GM21367 (cell line): Measurements from ENCODE around the gene SEC16B.

Experiments
- ATAC-seq: cut with Tn5 transposase; IDR thresholded peaks from one replicate; pipeline ENCODE4 v1.9.1; 2021; ENCODE audit not compliant: unreplicated experiment

SEC16B gene

DNA sequence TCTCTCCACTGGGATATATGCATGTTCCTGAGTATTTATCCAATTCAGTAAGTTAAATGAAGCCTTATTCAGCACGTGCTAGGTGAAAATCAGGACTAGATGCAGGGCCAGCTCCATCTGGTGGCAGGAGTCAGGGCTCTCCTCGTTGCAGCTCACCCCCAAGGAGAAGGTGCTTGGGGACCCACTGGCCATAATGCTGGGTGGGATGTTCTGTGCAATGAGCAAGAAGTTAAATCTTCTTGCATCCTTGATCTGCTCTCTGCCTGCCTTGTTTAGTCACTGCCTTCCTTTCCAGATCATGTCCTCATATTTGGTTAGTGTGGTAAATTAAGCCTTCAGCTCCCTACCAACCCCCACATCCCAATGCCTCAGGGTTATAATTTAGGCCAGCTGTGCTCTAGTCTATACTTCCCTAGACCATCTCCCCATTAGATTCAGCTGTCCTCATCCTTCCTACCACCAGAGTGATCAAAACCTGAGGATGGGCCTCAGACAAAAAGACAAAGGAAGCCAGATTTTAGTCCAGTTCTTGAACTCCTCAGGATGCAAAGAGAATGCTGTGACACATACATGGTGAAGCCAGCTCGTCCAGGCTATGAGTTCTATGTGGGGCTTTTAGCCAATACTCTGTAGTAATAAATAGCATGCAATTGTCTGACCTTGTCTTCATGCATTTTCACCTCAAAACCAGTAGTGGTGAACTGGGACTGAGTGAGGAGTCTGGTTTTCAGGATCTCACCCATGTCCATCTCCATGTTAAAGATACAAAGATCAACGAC lies 55.9 kb downstream of the SEC16B start:
- ATAC-seq: no peak

DNA sequence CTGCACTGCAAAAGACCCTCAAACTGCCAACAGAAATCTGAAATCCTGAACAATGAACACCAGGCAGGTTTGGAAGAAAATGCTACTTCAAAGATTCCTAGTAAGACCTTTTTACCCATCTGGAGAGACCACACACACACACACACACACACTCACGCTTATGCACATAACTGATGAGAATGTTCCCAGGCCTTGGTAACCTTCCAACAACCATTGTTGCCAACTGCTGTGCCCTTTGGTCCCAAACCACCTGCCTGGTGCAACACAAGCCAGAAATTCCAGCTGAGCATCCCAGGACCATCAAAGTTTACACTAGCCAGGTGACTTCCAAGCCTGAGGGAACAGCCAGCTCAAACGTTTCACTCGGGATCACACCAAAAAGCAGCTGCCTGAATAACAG lies 56.9 kb downstream of the SEC16B start:
- ATAC-seq: no peak

DNA sequence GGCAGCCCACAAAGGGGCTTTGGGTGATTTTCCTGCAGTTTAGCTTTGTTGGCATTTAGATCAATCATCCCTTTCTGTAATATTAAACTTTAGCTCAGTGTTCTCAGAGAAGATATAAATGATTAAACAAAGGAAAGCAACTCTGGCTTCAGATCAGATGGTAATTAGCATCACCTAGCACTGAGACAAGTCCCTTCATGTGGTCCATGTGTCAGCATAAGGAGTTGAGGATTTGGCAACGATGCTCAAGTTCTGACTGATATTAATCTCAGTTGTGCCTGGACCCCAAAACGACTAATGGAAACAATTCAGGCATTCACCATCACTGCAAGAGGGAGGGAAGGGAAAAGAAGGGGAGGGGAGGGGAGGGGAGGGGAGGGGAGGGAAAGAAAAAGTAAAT lies 60.4 kb downstream of the SEC16B start:
- no peak for ATAC-seq

GRCh38 chr1:177907000-177907399 lies 62.9 kb downstream of the SEC16B start:
- no peak for ATAC-seq

DNA sequence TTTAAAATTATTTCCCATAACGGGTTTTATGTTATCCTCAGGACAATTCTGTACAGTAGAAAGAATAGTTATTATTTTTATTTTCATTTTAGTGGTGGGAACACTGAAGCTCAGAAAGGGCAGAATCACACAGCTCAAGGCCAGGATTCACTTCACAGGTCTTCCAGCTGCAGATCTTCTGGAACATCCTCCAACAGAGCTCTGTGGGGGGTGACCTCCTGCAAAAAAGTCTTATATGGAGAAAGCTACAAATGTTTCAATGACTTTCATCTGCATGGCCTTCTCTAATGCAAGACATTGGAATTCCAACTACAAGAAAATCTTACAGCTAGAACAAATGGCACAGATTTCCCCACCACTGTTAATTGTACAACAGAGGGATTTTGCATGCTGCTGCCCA lies 64.2 kb downstream of the SEC16B start:
- no peak for ATAC-seq

DNA sequence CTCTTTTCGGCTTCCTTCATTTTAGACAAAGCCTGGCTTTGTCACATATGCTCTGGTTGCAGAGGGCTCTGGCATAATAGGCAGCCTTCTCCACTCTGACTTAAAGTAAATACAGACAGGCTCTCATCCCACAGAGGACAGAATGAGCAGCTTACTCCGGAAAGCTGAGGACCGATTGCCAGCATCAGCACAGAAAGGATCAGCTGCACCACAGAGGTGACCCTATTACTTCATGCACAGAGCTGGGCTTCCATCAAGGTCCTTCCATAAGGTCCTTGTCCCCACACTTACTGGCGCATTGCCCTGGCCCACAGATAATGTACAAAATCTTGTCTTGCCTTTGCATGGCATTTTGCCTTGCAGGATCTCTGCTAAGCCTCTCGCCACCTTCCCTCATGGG lies 67.6 kb downstream of the SEC16B start:
- ATAC-seq: no peak

- ATAC-seq: no peak
Observed at GRCh38 chr1:177897998-177898654, 71.7 kb downstream of the SEC16B start.

GRCh38 chr1:177897281-177897997 lies 72.4 kb downstream of the SEC16B start:
- no peak for ATAC-seq
